HepG2 (cell line): ENCODE results near the gene SLC9B2. TPM values are rescaled to one million over a fixed set of nuclear protein-coding genes. Genes with fewer than 3 reads are reported as not detected.

Experiments
- CCAR2 ChIP-seq: fragments of 200-400 bp; formaldehyde crosslinking; optimal IDR thresholded peaks from 2 replicates; pipeline ENCODE3; 2018; ENCODE audit warnings: low read depth, mild to moderate bottlenecking, low read length, moderate library complexity
- ESRRA ChIP-seq: sonication (generic); formaldehyde crosslinking; IDR thresholded peaks from 2 replicates; pipeline ENCODE4 v1.5.1; 2020; ENCODE audit warnings: mild to moderate bottlenecking, low read depth, missing genetic modification reagents
- GTF3A ChIP-seq: sonication (generic); formaldehyde crosslinking; conservative IDR thresholded peaks from 2 replicates; pipeline ENCODE4 v1.4.0; 2020; ENCODE audit warnings: mild to moderate bottlenecking, missing genetic modification reagents
- IRF2 ChIP-seq: IDR thresholded peaks from 2 replicates; pipeline ENCODE4 v1.6.1; 2018; ENCODE audit warnings: missing genetic modification reagents, missing compliant biosample characterization
- KLF16 ChIP-seq, 2 experiments: sonication (generic) in 1 of 2; formaldehyde crosslinking in 1 of 2; IDR thresholded peaks; 2 replicates each; pipeline versions ENCODE4 v1.6.1 to v1.8.0; 2016 to 2023; ENCODE audit warnings: missing genetic modification reagents in 2 of 2, missing compliant biosample characterization in 1 of 2
- PBX3 ChIP-seq: sonication (generic); formaldehyde crosslinking; IDR thresholded peaks from 2 replicates; pipeline ENCODE4 v1.8.1; 2023; ENCODE audit warnings: missing genetic modification reagents, inconsistent platforms, borderline replicate concordance
- PRDM4 ChIP-seq: sonication (generic); formaldehyde crosslinking; IDR thresholded peaks from 2 replicates; pipeline ENCODE4 v1.9.0; 2021; ENCODE audit warnings: missing genetic modification reagents, borderline replicate concordance
- RAD51 ChIP-seq: fragments of 450-650 bp; IDR thresholded peaks from 2 replicates; pipeline ENCODE4 v1.6.1; 2016; ENCODE audit warnings: borderline replicate concordance
- RFXAP ChIP-seq: sonication (generic); formaldehyde crosslinking; IDR thresholded peaks from 2 replicates; pipeline ENCODE4 v1.4.0; 2020; ENCODE audit warnings: missing genetic modification reagents, borderline replicate concordance
- SMARCE1 ChIP-seq: fragments of 450-650 bp; IDR thresholded peaks from 2 replicates; pipeline ENCODE4 v1.6.1; 2017; ENCODE audit warnings: borderline replicate concordance
- SMC3 ChIP-seq: IDR thresholded peaks from 2 replicates; pipeline ENCODE4 v1.6.1; 2011; ENCODE audit warnings: low read length, improper control_type of control experiment
- SP5 ChIP-seq: IDR thresholded peaks from 2 replicates; pipeline ENCODE4 v1.6.1; 2016; ENCODE audit warnings: low read depth, borderline replicate concordance
- TEAD2 ChIP-seq: sonication (generic); formaldehyde crosslinking; IDR thresholded peaks from 2 replicates; pipeline ENCODE4 v1.9.0; 2021; ENCODE audit warnings: missing genetic modification reagents
- ZBTB21 ChIP-seq: sonication (generic); formaldehyde crosslinking; IDR thresholded peaks from 2 replicates; pipeline ENCODE4 v1.4.0; 2020; ENCODE audit warnings: missing genetic modification reagents
- ZBTB7A ChIP-seq: sonication (generic); formaldehyde crosslinking; IDR thresholded peaks from 2 replicates; pipeline ENCODE4 v1.8.0; 2022; ENCODE audit warnings: mild to moderate bottlenecking, missing genetic modification reagents
- ZFP82 ChIP-seq: sonication (generic); formaldehyde crosslinking; IDR thresholded peaks from 2 replicates; pipeline ENCODE4 v1.5.1; 2020; ENCODE audit warnings: mild to moderate bottlenecking, missing genetic modification reagents, borderline replicate concordance
- ZMYM2 ChIP-seq: sonication (generic); formaldehyde crosslinking; IDR thresholded peaks from 2 replicates; pipeline ENCODE4 v1.8.0; 2022; ENCODE audit warnings: mild to moderate bottlenecking, missing genetic modification reagents
- ZNF44 ChIP-seq: sonication (generic); formaldehyde crosslinking; IDR thresholded peaks from 2 replicates; pipeline ENCODE4 v1.5.1; 2020; ENCODE audit warnings: mild to moderate bottlenecking, missing genetic modification reagents
- ZNF552 ChIP-seq: sonication (generic); formaldehyde crosslinking; IDR thresholded peaks from 2 replicates; pipeline ENCODE4 v1.9.0; 2022; ENCODE audit warnings: missing genetic modification reagents, mild to moderate bottlenecking, borderline replicate concordance
- ZNF616 ChIP-seq: sonication (generic); formaldehyde crosslinking; IDR thresholded peaks from 2 replicates; pipeline ENCODE4 v1.5.0; 2020; ENCODE audit warnings: low read depth, mild to moderate bottlenecking, missing genetic modification reagents
- ZNF800 ChIP-seq: sonication (generic); formaldehyde crosslinking; IDR thresholded peaks from 2 replicates; pipeline ENCODE4 v1.4.0; 2020; ENCODE audit warnings: missing genetic modification reagents
- ZSCAN12 ChIP-seq: sonication (generic); formaldehyde crosslinking; IDR thresholded peaks from 2 replicates; pipeline ENCODE4 v1.9.0; 2021; ENCODE audit warnings: mild to moderate bottlenecking, missing genetic modification reagents
- polyA plus RNA-seq, 8 experiments: library from polyadenylated mRNA; depleted of rRNA in 3 of 8; stranded (reverse) in 7 of 8; unstranded in 1 of 8; fragments of >200 nt; fragmentation: Illumina TruSeq in 4 of 8; extraction: Trizol in 4 of 8; gene quantifications; 2 replicates each; pipeline versions ENCODE4 v1.2.1 to v1.2.3, GENCODE V29; 2011 to 2016; ENCODE audit warnings: low read depth in 4 of 8, missing spikeins in 1 of 8, mixed read lengths in 1 of 8; ENCODE audit not compliant: insufficient read depth in 1 of 8
- total RNA-seq, 5 experiments: library from RNA; depleted of rRNA; stranded (reverse); fragments of >200 nt; fragmentation: Illumina TruSeq; extraction: Trizol; gene quantifications; 2 replicates each; pipeline ENCODE4 v1.2.3, GENCODE V29; 2016; ENCODE audit warnings: low read depth in 1 of 5
- TF ChIP-seq, protein P1 (sequence below): sonication (generic); formaldehyde crosslinking; IDR thresholded peaks from 2 replicates; pipeline ENCODE4 v1.4.0; 2020; ENCODE audit warnings: missing genetic modification reagents

The SLC9B2 gene
- total and polyA plus RNA-seq, 2 of the 13 experiments (the other 11 are each of a cell fraction or from before 2014, with no cell fraction given), result 23.5 to 38.5 TPM

GRCh38 chr4:103019308-103020124 is 57.0 kb downstream of the SLC9B2 start, which contains the start of gene SLC9B1 (continued):
- TF ChIP-seq, protein P1, sequence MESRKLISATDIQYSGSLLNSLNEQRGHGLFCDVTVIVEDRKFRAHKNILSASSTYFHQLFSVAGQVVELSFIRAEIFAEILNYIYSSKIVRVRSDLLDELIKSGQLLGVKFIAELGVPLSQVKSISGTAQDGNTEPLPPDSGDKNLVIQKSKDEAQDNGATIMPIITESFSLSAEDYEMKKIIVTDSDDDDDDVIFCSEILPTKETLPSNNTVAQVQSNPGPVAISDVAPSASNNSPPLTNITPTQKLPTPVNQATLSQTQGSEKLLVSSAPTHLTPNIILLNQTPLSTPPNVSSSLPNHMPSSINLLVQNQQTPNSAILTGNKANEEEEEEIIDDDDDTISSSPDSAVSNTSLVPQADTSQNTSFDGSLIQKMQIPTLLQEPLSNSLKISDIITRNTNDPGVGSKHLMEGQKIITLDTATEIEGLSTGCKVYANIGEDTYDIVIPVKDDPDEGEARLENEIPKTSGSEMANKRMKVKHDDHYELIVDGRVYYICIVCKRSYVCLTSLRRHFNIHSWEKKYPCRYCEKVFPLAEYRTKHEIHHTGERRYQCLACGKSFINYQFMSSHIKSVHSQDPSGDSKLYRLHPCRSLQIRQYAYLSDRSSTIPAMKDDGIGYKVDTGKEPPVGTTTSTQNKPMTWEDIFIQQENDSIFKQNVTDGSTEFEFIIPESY (CRISPR knock-in tag), result 0 out of 2 replicates have a peak, but pooled peaks have one; percentile 27
- no peak for TF ChIP-seq SMC3
- no peak for TF ChIP-seq ESRRA (CRISPR knock-in tag)
- TF ChIP-seq SMARCE1, result no peak
- peak in 1 of 2 experiments; percentile 87; a peak in 2 of 4 replicates for TF ChIP-seq KLF16 (CRISPR knock-in tag; IDR thresholded peaks at IDR 0.05)
- peak; percentile 86 for TF ChIP-seq RFXAP
- peak; percentile 53; the same call in 1 of the 2 replicates for TF ChIP-seq ZBTB7A (CRISPR knock-in tag)
- peak; percentile 80 for TF ChIP-seq IRF2 (CRISPR knock-in tag)
- no peak for TF ChIP-seq RAD51
- TF ChIP-seq PBX3, result no peak
- no peak for TF ChIP-seq CCAR2
- TF ChIP-seq ZBTB21 (CRISPR knock-in tag), result no peak
- peak; percentile 30; the same call in 1 of the 2 replicates for TF ChIP-seq ZNF44
- TF ChIP-seq TEAD2 (CRISPR knock-in tag), result 0 out of 2 replicates have a peak, but pooled peaks have one; percentile 43
- TF ChIP-seq PRDM4 (CRISPR knock-in tag), result no peak
- 0 out of 2 replicates have a peak, but pooled peaks have one; percentile 45 for TF ChIP-seq ZMYM2 (CRISPR knock-in tag)
- peak; percentile 59; the same call in 1 of the 2 replicates for TF ChIP-seq SP5 (CRISPR knock-in tag)
- TF ChIP-seq ZNF616, result no peak
- no peak for TF ChIP-seq ZNF800 (CRISPR knock-in tag)
- no peak; the same call in 1 of the 2 replicates for TF ChIP-seq ZFP82 (CRISPR knock-in tag)
- no peak for TF ChIP-seq GTF3A (CRISPR knock-in tag)
- no peak for TF ChIP-seq ZNF552 (CRISPR knock-in tag)
- no peak for TF ChIP-seq ZSCAN12 (CRISPR knock-in tag)
